GM19324 (cell line): Measurements from ENCODE around the gene MANEAL.
"Not testable (repeated sequence)": the region's sequence is repeated elsewhere in the genome, so short reads cannot be mapped to it uniquely, and the experiment has no call there.

ENCODE experiments used
- ATAC-seq: cut with Tn5 transposase; IDR thresholded peaks from one replicate; pipeline ENCODE4 v1.9.1; 2021; ENCODE audit warnings: mild to moderate bottlenecking, moderate library complexity; ENCODE audit not compliant: unreplicated experiment, low FRiP score

MANEAL gene

DNA sequence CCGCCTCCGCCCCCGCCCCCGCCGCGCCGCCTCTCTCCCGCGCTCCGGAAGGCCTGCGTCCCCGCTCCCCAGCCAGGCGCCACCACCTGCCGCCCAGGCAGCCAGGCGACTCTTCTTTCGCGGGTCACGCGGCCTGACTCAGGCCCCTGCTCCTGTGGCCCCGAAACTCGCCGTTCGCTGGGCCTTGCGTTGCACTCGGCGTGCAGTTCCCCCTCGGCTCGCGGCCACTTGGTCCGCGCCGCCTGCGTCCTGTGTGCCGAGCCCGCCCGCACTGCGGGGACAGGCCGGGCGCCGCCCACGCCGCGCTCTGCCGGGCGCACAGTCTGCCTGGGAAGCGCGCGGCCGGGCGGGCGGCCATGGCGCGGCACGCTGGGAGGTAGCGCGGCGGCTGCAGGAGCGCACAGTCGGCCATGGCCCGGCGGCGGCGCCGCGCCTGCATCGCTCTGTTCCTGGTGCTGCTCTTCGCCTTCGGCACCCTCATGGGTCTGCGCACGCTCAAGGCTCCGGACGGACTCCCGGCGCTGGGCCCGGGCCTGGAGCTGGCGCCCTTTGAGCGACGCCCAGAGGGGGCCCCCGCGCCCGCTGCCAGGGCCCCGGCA, at the start of gene MANEAL:
Gene MANEAL, plus strand, starts transcription at position 75 of the 599 bp plus-strand sequence. Its CDS starts 336 bp downstream, at position 411.
- ATAC-seq: peak; percentile 53

GRCh38 chr1:37746806-37747205, 46.8 kb upstream of the MANEAL start:
- ATAC-seq: no peak

GRCh38 chr1:37748565-37748964, 45.1 kb upstream of the MANEAL start:
- ATAC-seq: no peak

GRCh38 chr1:37752213-37752582, 41.4 kb upstream of the MANEAL start:
- no peak for ATAC-seq

DNA sequence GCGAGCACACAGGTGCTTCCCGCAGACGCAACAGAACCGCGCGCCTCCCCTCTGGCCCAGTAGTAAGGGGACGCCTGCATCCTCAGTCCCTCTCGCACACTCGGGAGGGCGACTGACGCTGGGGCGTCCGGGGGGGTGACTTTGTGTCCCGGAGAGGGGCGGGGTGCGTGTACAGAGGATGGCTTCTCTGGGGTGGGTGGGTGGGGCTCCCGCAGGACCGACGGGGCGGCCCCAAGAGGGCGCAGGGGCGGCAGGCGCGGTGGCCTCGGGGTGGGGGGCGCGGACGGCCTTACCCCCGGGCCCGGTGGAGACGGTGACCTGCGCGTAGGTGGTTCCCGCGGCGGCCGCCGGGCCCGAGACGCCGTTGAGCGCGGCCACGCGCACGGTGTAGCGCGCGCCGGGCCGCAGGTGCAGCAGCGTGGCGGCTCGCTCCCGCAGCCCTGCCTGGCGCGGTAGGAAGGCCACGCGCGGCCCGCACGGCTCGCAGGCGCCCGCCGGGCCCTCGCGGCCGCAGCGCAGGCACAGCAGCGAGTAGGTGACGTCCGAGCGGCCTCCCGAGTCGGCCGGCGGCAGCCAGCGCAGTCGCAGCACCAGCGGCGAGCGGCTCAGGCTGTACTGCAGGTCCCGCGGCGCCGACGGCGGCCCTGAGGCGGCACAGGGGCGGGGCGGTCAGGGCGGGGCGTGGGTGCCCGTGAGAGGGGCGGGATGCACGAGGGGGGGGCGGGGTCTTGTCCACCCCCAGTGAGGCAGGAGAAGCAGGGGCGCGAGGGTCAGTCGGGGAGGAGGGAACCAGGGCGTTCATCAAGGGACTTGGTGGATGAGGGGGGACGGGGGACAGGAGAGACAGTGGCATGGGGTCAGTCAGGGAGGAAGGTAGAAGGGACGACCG, 40.8 kb upstream of the MANEAL start:
- ATAC-seq: no peak

DNA sequence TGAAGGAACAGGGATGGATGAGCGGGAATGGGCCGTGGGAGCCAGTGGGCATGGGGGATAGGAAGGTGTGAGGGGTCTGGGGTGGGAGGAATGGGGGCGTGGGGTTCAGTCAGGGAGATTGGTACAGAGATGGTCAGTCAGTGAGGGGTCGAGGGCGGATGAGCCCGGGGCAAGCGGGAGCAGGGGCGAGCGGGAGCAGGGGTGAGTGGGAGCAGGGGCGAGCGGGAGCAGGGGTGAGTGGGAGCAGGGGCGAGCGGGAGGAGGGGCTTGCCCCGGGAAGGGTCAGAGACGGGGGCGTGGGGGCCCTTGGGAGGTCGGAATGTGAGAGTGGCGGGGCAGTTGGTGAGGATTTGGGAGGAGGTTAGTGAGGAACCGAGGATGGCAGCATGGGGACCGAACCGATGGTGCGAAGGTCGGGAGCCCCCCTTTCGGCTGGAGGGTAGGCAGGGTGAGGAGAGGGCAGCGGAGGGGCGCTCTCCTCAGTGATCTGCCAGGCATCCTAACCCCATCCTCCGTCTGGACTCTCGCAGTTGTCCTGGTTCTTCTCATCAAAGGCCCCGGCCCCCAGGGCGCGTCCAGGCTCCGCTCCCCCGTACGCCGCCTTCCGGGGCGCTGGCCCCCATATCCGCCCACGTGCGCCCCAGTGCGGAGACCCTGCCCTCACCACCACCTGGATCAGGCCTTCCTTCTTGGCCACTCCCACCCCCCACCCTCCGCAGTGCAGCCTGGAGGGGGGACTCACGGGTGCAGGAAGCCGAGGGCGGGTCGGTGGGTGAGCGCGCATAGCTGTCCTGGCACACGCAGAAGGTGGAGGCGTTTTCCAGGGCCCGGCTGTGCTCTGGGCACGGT, 40.0 kb upstream of the MANEAL start:
- ATAC-seq: no peak

DNA sequence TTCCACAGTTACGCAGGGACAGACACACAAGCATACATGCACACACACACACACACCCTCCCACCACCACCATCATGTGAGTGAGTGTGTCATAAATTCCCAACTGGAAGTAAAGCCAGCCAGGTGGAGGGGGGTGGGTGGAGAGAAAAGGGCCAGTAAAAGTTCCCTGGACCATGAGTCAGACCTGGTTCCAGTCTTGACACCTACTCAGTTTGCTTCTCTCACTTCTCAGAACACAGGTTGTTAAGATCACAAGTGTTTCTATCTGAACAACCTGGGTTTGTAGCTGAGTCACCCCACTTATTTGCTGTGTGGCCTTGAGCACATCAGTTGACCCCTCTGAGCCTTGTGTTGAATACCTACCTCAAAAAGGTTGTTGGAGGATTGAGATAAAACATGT, 38.4 kb upstream of the MANEAL start:
- no peak for ATAC-seq

- ATAC-seq: no peak
Observed at GRCh38 chr1:37755951-37756560, 37.6 kb upstream of the MANEAL start.

- ATAC-seq: no peak
Observed at GRCh38 chr1:37759451-37759850, 34.2 kb upstream of the MANEAL start.

DNA sequence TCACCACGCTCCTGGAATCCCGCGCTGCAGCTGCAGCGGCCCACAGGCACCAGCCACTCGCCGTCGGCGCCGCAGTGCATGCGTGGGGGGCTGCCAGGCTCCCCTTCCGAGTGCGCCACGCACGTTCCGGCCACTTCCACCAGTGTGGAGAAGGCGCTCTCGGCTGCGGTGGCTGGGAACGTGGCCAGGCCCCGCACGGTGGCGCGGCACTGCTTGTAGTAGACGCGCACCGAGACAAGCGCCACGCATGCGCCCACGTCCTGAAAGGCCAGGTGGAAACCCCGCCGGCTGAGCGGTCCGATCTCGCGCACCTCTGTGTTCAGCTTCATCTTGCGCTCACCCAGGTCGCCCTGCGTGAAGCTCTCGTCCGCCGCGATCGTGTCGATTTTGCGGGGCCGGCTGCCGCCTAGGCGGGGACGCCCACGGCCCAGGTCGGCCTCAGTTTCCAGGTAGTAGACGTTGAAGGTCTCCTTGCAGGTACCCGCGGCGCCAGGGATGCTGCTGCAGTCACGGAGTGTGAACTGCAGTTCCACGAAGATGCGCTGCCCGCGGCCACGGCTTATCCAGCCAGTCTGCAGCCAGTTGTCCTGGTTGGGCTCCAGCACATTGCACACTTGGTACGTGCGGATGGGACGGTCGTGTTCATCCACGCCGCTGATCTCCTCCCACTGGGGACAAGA, 32.1 kb upstream of the MANEAL start:
- no peak for ATAC-seq

GRCh38 chr1:37762516-37762915, 31.1 kb upstream of the MANEAL start:
- no peak for ATAC-seq

- no peak for ATAC-seq
Observed at GRCh38 chr1:37763791-37764413, 29.7 kb upstream of the MANEAL start.

GRCh38 chr1:37764414-37764825, 29.2 kb upstream of the MANEAL start:
- no peak for ATAC-seq

DNA sequence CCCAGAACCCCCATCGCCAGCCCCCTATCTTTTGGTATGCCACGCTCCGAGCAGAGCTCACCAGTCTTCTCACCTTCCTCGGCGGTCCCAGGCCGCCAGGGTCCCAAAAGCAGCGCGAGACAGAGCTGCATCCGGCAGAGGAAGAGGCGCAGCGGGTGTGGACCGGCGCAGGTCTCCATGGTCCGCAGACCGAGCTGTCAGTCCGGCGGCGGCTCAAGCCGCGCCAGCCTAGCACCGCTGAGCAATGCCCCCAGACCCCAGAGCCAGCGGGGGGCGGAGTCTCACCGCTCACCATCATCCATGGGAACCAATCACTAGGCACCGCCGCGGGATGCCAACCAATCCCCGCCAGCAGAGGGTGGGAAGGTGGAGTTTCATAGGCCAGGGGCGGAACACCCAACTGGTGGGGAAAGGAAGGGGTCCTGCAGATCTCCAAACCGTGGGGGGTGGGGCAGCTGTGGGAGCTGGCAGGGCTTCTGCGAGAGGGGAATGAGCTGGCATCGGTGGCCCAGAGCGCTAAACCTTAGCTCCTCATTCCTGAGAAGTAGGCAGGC, 28.7 kb upstream of the MANEAL start, which contains the start of gene EPHA10:
Gene EPHA10, minus strand, starts transcription at position 233 of the 554 bp plus-strand sequence. Its CDS starts 54 bp downstream, at position 179.
- ATAC-seq: no peak

DNA sequence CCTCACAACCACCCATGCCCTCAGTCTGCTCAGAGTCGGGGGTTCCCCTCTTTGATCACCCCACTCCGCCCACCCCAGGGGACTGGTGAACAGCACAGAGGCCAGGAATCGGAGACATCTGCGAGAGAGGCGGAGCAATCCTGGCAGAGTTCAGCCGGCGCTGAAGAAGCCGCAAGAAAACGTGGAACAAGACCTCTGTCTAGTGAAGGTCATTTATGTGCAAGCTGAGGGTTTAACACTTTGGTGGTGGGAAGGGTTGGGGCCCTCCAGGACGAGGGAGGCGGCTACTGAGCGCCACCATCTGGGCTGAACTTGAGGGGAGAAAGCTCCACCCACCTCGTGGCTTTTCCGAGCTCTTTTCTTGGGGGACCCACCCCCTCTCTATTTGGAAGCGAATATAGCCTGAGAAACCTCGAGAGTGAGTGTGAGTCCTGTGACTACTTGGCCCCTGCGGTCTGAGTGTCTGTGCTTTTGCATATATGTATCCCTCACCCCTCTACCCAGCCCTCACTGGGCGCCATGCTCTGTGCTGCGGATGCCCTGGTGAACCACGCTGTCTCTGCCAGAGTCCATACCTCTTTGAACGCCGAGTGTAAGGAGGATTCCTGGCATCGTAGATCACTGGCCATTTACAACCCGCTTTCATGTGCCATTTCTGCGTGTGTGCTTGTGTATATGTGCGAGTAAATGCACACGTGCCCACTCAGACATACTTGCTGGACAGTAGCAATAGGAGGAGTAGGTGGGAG, 27.6 kb upstream of the MANEAL start:
- no peak for ATAC-seq

DNA sequence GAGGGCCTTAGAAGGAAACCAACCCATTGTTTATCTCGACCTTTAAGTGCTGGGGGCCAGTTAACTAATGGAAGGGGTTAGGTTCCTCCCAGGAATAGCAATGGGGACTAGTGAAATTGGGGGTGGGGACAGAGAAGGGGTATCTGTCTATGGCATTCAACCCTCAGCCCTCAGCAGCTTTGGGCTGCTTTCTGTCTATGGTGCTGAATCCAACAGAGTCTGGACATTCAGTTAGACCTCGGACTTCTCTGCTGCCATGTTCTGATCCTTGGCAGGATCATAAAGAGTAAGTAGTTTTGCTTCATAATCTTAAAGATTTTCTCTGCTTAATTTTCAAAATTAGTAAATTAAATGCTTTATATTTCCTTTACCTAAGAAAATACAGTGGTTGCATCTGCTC, 26.2 kb upstream of the MANEAL start:
- ATAC-seq: no peak

DNA sequence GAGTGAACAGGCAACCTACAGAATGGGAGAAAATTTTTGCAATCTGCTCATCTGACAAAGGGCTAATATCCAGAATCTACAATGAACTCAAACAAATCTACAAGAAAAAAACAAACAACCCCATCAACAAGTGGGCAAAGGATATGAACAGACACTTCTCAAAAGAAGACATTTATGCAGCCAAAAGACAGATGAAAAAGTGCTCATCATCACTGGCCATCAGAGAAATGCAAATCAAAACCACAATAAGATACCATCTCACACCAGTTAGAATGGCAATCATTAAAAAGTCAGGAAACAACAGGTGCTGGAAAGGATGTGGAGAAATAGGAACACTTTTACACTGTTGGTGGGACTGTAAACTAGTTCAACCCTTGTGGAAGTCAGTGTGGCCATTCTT, 22.2 kb upstream of the MANEAL start:
- ATAC-seq: not testable (repeated sequence)

GRCh38 chr1:37776946-37777516, 16.6 kb upstream of the MANEAL start:
- no peak for ATAC-seq
